Fibroblast of the aortic adventitia (primary cell): Measurements from ENCODE around the gene FCSK. TPM values are rescaled to one million over a fixed set of nuclear protein-coding genes. Genes with fewer than 3 reads are reported as not detected.
"Not testable (repeated sequence)": the region's sequence is repeated elsewhere in the genome, so short reads cannot be mapped to it uniquely, and the experiment has no call there.

Source experiments
- DNase-seq: peaks from one replicate; pipeline ENCODE4 v3.0.0-alpha.2; 2010; ENCODE audit warnings: low read depth
- H3K4me3 ChIP-seq: 2 replicates; pipeline ENCODE4 v1.5.1; 2011; ENCODE audit warnings: low read depth, mild to moderate bottlenecking, control low read depth, low read length, moderate library complexity
- CTCF ChIP-seq: IDR thresholded peaks from 2 replicates; pipeline ENCODE4 v1.5.1; 2011; ENCODE audit warnings: mild to moderate bottlenecking, low read length, control low read depth, inconsistent platforms; ENCODE audit not compliant: insufficient read depth
- total RNA-seq: library from RNA; depleted of rRNA; stranded (reverse); fragments of >200 nt; gene quantifications from 2 replicates; pipeline ENCODE4 v1.2.3, GENCODE V29; 2012; ENCODE audit warnings: low replicate concordance

FCSK gene
- total RNA-seq, 1 donor: 8.9 TPM

GRCh38 chr16:70522216-70523075 lies 68.1 kb downstream of the FCSK start:
- DNase-seq: peak; percentile 4
- no peak for TF ChIP-seq CTCF
- peak overlapping the region; percentile 95 for H3K4me3 ChIP-seq

- no peak for TF ChIP-seq CTCF
- peak within 1 kb of the TSS; percentile 95 for H3K4me3 ChIP-seq
- DNase-seq: peak; percentile 85
These were observed 68.8 kb downstream of the FCSK start, which contains the start of gene COG4 for GRCh38 chr16:70523076-70523742. COG4 (minus strand) TSS chr16:70523554; CDS start chr16:70523543, 11 bp downstream.

- no peak for DNase-seq
- peak within 1 kb of the TSS; percentile 95 for H3K4me3 ChIP-seq
- no peak for TF ChIP-seq CTCF
These were observed 69.5 kb downstream of the FCSK start, which contains the start of gene SF3B3 for GRCh38 chr16:70523743-70524398. SF3B3 (plus strand) TSS chr16:70523816; CDS start chr16:70526657, 2,841 bp downstream.

- peak overlapping the region; percentile 95 for H3K4me3 ChIP-seq
- not testable (repeated sequence) for DNase-seq
These were observed 70.0 kb downstream of the FCSK start for GRCh38 chr16:70524399-70524825.

- no peak for TF ChIP-seq CTCF
- DNase-seq: no peak
- H3K4me3 ChIP-seq: peak overlapping the region; percentile 39
These were observed 72.0 kb downstream of the FCSK start for GRCh38 chr16:70526403-70526802.

GRCh38 chr16:70527315-70527996 lies 73.1 kb downstream of the FCSK start:
- H3K4me3 ChIP-seq: no peak overlapping the region

More at GRCh38 chr16:70527315-70527996, 73.1 kb downstream of the FCSK start:
- no peak for DNase-seq
- TF ChIP-seq CTCF: no peak
